Epithelial cell of proximal tubule (primary cell): ENCODE data around the gene TGFB2. TPM values are rescaled to one million over a fixed set of nuclear protein-coding genes. Genes with fewer than 3 reads are reported as not detected.

Experiments used
- DNase-seq: peaks from one replicate; pipeline ENCODE4 v3.0.0-alpha.2; 2011; ENCODE audit warnings: low read depth
- H3K4me3 ChIP-seq: 2 replicates; pipeline ENCODE4 v1.5.1; 2011; ENCODE audit warnings: low read depth, mild to moderate bottlenecking, low read length
- CTCF ChIP-seq: conservative IDR thresholded peaks from 2 replicates; pipeline ENCODE4 v1.5.1; 2012; ENCODE audit warnings: low read depth, mild to moderate bottlenecking, low read length
- total RNA-seq: library from RNA; depleted of rRNA; stranded (reverse); fragments of >200 nt; gene quantifications from 2 replicates; pipeline ENCODE4 v1.2.3, GENCODE V29; 2015

Gene TGFB2
- total RNA-seq, 1 donor from 2014 or later, result 33.7 TPM

GRCh38 chr1:218397752-218398339, 52.7 kb downstream of the TGFB2 start:
- H3K4me3 ChIP-seq, result peak overlapping the region; percentile 23
- peak; percentile 82 for DNase-seq
- no peak for TF ChIP-seq CTCF

DNA sequence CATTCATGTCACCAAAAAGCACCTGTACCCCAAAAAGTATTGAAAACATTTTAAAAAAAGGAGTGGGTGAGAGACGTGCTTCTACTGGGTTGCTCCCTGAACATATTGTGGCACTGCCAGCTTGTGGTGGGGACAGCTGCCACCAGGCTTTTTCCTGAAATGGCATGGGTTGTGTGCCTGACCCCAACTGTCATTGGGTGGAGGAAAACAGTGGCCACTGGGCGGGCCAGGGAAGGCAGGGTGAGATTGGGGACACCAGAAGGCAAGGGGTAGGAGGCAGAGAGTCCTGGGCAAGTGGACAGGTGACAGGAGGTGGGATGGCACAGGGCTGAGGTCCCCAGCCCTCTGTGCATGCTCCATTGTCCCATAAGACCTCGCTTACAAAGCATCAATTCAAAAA, 55.5 kb downstream of the TGFB2 start:
- no peak for TF ChIP-seq CTCF
- DNase-seq, result no peak
- no peak overlapping the region for H3K4me3 ChIP-seq

DNA sequence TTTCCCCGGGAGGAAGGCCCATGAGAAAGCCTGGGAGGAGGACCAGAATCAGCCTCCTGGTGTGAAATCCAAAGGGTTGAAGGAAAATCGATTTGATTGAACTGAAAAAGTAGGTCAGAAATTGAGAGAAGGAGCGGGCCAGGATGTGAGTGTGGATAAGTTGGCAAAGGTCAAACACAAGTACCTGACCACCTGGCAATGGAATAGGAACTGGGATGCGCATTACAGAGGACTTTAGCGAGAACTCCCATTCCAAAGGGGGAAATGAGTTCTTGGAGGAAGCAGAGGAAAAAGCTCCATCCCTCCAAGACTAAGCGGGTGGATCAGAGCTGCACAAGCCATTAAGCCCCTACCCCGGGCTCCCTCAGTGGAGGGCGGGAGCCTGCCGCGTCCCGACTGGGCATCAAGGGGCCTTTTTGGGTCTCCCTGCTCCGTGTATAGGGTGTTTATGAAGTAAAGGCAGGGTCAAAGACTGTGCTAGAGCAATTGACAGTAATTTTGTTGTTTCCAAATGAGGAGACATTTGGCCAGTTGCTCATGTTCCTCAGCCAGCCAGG, 56.4 kb downstream of the TGFB2 start:
- TF ChIP-seq CTCF, result no peak
- no peak for DNase-seq
- H3K4me3 ChIP-seq, result no peak overlapping the region

- TF ChIP-seq CTCF, result no peak
- no peak for DNase-seq
- H3K4me3 ChIP-seq, result no peak overlapping the region
These were observed 57.1 kb downstream of the TGFB2 start for GRCh38 chr1:218401998-218402785.

DNA sequence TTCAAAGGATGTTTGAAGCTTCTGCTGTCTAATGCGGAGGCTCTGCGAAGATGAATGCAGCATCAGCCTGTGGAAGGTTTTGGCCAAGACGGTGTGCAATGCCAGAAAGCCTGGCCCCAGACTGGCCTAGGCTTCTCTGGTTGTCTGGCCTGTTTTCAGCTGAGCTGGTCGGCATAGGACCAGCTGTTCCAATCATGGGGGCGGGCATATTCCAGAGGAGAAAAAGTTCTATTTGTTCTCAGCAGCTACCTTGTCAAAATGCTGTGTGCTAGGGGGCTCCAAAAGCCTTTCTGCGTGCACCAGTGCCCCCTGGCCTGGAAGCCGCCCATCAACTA, 57.6 kb downstream of the TGFB2 start:
- no peak for TF ChIP-seq CTCF
- no peak for DNase-seq
- H3K4me3 ChIP-seq, result no peak overlapping the region

DNA sequence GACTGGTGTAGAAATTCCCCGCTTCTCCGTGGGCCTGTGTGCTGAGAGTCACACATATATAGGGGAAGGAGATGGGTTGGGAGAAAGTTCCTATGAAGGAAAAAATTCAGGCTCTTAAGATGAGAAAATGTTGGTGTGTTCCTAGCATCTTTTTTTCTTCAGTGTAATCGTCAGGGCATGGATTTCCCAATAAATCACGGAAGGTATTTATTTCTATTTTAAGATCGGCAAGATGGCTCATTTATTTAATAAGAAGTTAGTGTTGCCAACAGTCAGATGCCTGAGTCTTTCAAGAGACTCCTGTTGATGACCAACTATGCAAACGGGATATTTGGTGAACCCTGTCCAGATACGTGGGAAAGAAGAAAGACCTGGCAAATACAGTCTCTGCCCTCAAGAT, 58.2 kb downstream of the TGFB2 start:
- no peak for DNase-seq
- no peak for TF ChIP-seq CTCF
- no peak overlapping the region for H3K4me3 ChIP-seq

DNA sequence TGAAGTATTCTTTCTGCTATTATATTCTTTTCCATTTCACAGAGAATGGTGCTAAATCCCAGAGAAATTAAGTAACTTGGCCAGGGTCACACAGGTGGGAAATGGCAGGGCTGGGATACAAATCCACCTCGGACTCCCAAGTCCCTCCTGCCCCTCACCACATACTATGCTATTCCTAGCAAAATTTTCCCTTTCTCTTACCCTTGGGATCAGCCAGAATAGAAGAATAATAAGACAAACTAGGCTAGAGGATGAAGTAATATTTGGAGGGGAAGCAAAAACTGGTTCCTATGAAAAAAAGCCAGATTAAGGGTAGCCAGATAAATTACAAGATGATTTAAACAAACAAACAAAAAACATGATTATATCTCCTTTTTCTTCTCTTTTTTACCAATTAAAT, 62.5 kb downstream of the TGFB2 start:
- no peak for DNase-seq
- no peak overlapping the region for H3K4me3 ChIP-seq
- no peak for TF ChIP-seq CTCF
